Urothelium cell line (cell line): ENCODE data around the gene GLRA1.

Experiments
- DNase-seq: peaks from one replicate; pipeline ENCODE4 v3.0.0; 2011; ENCODE audit warnings: low spot score, mixed read lengths
- FAIRE-seq: peaks from 2 replicates; lab custom pipeline; 2011; peaks lifted over from hg19 to GRCh38; lab: Jason Lieb, UNC

GLRA1 gene

DNA sequence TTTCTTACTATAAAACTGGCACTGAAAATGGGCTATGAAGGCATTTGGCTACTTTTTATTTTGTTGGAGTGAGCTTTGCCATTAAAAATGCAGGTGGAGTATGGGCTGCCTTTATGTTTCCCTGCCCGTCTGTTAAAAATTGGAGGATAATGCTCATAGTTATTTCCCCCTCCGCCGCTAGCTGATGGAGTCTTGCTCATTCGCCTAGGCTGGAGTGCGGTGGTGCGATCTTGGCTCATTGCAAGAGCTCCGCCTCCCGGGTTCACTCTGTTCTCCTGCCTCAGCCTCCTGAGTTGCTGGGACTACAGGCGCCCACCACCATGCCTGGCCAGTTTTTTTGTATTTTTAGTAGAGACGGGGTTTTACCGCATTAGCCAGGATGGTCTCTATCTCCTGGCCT lies 144.3 kb downstream of the GLRA1 start:
- FAIRE-seq (no peak), DNase-seq (no peak)

GRCh38 chr5:151779531-151780125 lies 145.0 kb downstream of the GLRA1 start:
- DNase-seq: no peak
- no peak for FAIRE-seq

- DNase-seq (no peak), FAIRE-seq (no peak)
Observed at GRCh38 chr5:151775025-151775606, 149.5 kb downstream of the GLRA1 start.

DNA sequence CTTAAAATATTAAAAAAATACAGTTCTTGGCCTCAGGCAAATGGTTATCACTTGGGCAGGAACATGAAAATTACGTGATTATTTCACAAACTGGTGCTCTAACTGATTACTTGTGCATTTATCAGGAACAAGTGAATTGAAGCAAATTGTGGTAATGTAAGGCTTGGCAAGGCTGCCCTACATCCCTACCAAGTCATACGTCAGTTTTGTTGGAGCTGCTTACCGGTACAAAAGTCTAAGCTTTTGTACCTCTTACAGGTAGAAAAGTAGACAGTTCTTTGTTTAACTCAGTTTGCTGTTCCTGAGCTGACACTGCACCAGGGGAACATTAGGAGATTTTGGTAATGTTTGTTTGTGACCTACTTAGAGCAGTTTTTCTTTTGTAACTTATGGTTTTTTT lies 150.7 kb downstream of the GLRA1 start:
- no peak for DNase-seq
- no peak for FAIRE-seq

DNA sequence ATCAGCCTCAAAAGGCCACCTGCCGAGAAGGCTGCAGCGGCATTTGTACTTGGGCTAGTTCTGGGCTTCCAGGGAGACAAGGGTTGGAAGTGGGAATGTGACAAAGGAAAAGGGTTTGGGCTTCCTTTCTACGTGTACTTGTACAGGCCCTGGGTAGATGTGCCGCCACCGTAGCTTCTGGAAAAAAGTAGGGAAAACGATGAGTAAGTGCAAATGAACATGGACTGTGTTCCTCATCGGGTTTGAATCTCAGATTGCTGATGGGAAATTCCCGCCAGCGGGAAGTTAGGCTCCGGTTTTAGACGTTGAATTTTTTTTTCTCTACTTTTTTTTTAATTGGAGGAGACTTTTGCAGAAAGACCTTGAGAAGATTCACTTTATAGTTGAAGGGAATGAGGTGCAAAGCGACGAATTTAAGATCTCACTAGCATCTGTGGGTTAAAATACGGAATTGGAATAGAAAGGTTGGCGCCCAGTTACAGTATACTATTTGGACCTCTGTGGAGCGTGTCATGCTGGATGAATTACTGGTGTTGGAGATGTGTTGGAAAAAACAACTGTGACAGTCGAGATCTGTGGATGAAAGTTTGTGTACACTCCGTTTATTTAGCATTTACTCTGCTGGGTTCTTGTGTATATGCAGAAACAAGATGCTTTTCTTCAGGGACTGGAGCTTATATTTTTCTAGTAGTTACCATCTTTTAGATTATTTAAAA lies 151.6 kb downstream of the GLRA1 start:
- no peak for FAIRE-seq

More for the DNA sequence above, 151.6 kb downstream of the GLRA1 start:
- peak; percentile 9 for DNase-seq
